Trophoblast cell (in vitro differentiated cells and primary cell): ENCODE measurements around the gene FOXP4.

ENCODE experiments used
- DNase-seq, 2 donors: peaks; one replicate each; pipeline ENCODE4 v3.0.0-alpha.2; 2016
- H2AFZ ChIP-seq: 2 replicates; pipeline ENCODE4 v1.6.1; 2013; ENCODE audit warnings: low read length, moderate library complexity, mild to moderate bottlenecking; ENCODE audit not compliant: insufficient read depth, poor library complexity
- H2AK5ac ChIP-seq: 2 replicates; pipeline ENCODE4 v1.6.1; 2013; ENCODE audit warnings: mild to moderate bottlenecking, low read length
- H2BK120ac ChIP-seq: 2 replicates; pipeline ENCODE4 v1.6.1; 2013; ENCODE audit warnings: low read length, mild to moderate bottlenecking, moderate library complexity; ENCODE audit not compliant: insufficient read depth, poor library complexity
- H2BK12ac ChIP-seq: 2 replicates; pipeline ENCODE4 v1.6.1; 2013; ENCODE audit warnings: mild to moderate bottlenecking, low read length, moderate library complexity
- H2BK5ac ChIP-seq: 2 replicates; pipeline ENCODE4 v1.6.1; 2013; ENCODE audit warnings: low read length, low read depth, moderate library complexity, mild to moderate bottlenecking; ENCODE audit not compliant: poor library complexity
- H3K14ac ChIP-seq: 2 replicates; pipeline ENCODE4 v1.6.1; 2013; ENCODE audit warnings: mild to moderate bottlenecking, low read length
- H3K18ac ChIP-seq: 2 replicates; pipeline ENCODE4 v1.6.1; 2013; ENCODE audit warnings: mild to moderate bottlenecking, low read length
- H3K23ac ChIP-seq: 2 replicates; pipeline ENCODE4 v1.6.1; 2013; ENCODE audit warnings: low read length
- H3K27ac ChIP-seq: 2 replicates; pipeline ENCODE4 v1.5.1; 2013; ENCODE audit warnings: low read depth, mild to moderate bottlenecking, inconsistent platforms, low read length, moderate library complexity
- H3K27me3 ChIP-seq: 2 replicates; pipeline ENCODE4 v1.6.1; 2013; ENCODE audit warnings: inconsistent platforms, mild to moderate bottlenecking, low read length, moderate library complexity; ENCODE audit not compliant: insufficient read depth
- H3K36me3 ChIP-seq, 2 experiments: 1 replicate in 1 of 2; 2 replicates in 1 of 2; pipeline ENCODE4 v1.6.1; 2013; ENCODE audit warnings: low read length in 2 of 2, mild to moderate bottlenecking in 2 of 2, moderate library complexity in 1 of 2; ENCODE audit not compliant: insufficient read depth in 2 of 2, control insufficient read depth in 1 of 2
- H3K4ac ChIP-seq: 2 replicates; pipeline ENCODE4 v1.6.1; 2013; ENCODE audit warnings: low read depth, mild to moderate bottlenecking, low read length, moderate library complexity
- H3K4me1 ChIP-seq, 2 experiments: 1 replicate in 1 of 2; 2 replicates in 1 of 2; pipeline ENCODE4 v1.6.1; 2013; ENCODE audit warnings: low read length in 2 of 2, mild to moderate bottlenecking in 2 of 2, moderate library complexity in 1 of 2; ENCODE audit not compliant: insufficient read depth in 2 of 2, control insufficient read depth in 1 of 2
- H3K4me2 ChIP-seq: 2 replicates; pipeline ENCODE4 v1.6.1; 2013; ENCODE audit warnings: inconsistent platforms, mild to moderate bottlenecking, low read length, moderate library complexity
- H3K4me3 ChIP-seq: 2 replicates; pipeline ENCODE4 v1.5.1; 2013; ENCODE audit warnings: mild to moderate bottlenecking, low read depth, low read length, inconsistent platforms
- H3K79me1 ChIP-seq: one replicate; pipeline ENCODE4 v1.6.1; 2013; ENCODE audit warnings: low read length
- H3K79me2 ChIP-seq: 2 replicates; pipeline ENCODE4 v1.6.1; 2013; ENCODE audit warnings: low read length, mild to moderate bottlenecking; ENCODE audit not compliant: control insufficient read depth, insufficient read depth, poor library complexity
- H3K9ac ChIP-seq: 2 replicates; pipeline ENCODE4 v1.6.1; 2013; ENCODE audit warnings: mild to moderate bottlenecking, low read length
- H3K9me3 ChIP-seq: 2 replicates; pipeline ENCODE4 v1.6.1; 2013; ENCODE audit warnings: low read depth, mild to moderate bottlenecking, control low read depth, inconsistent platforms, low read length; ENCODE audit not compliant: insufficient read depth
- H4K12ac ChIP-seq: 2 replicates; pipeline ENCODE4 v1.6.1; 2013; ENCODE audit warnings: low read depth, mild to moderate bottlenecking, low read length, moderate library complexity
- H4K8ac ChIP-seq: 2 replicates; pipeline ENCODE4 v1.6.1; 2013; ENCODE audit warnings: low read depth, mild to moderate bottlenecking, low read length, moderate library complexity
- H4K91ac ChIP-seq: one replicate; pipeline ENCODE4 v1.6.1; 2013; ENCODE audit warnings: low read depth, mild to moderate bottlenecking, low read length, moderate library complexity
- WGBS: extraction: QIAGEN DNeasy Blood & Tissue Kit; methylation state at CpG from one replicate; pipeline ENCODE4 v1.1.7; 2013; ENCODE audit warnings: missing lambda C conversion rate; ENCODE audit not compliant: insufficient read length, insufficient coverage; ENCODE audit errors: extremely low coverage; 5-methylcytosine and 5-hydroxymethylcytosine counted together

The FOXP4 gene

DNA sequence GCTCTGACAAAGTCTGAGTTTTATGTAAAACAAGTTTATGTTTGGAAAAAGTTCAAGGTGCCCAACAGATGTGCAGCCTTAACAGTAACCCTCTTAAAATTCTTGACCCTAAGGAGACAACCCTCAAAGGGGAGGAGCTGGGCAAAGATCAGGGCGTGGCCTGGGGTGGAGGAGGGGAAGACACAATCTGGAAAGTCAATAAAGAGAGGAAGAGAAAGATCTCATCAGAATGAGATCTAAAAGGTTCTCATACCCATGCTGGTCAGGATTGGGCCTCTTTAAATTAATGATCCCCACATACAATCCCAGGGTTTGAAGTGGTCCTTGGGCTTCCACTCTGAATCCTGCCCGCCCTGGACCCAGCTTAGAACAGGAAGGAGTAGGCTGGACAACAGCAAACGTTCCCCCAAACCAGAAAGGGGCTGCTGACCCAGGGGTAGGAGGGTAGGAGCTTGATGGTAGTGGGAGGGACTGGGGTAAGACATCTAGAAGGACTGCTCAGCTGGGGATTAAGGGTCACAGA, 33.0 kb downstream of the FOXP4 start:
- no CpG with 5 or more reads among the region's 3 CpGs for WGBS
- H2BK120ac ChIP-seq = no peak overlapping the region
- H2AFZ ChIP-seq = no peak overlapping the region
- H4K12ac ChIP-seq = no peak overlapping the region
- no peak overlapping the region for H3K9ac ChIP-seq
- DNase-seq = no peak
- H3K4me1 ChIP-seq = peaks cover 26 to 36% of the 10 kb centered on the region in 2 experiments
- no peak overlapping the region for H3K4ac ChIP-seq
- no peaks in the 10 kb centered on the region for H3K27me3 ChIP-seq
- peaks cover 6% of the 10 kb centered on the region for H3K79me1 ChIP-seq
- no peaks in the 10 kb centered on the region for H3K9me3 ChIP-seq
- no peak overlapping the region for H3K23ac ChIP-seq
- no peak overlapping the region for H3K27ac ChIP-seq
- no peak overlapping the region for H4K91ac ChIP-seq
- peaks cover 2% of the 10 kb centered on the region for H3K79me2 ChIP-seq
- no peak overlapping the region for H3K4me3 ChIP-seq
- peak overlapping the region; percentile 18 for H2BK5ac ChIP-seq
- no peaks in the 10 kb centered on the region for H3K36me3 ChIP-seq
- no peak overlapping the region for H2AK5ac ChIP-seq
- H3K18ac ChIP-seq = no peak overlapping the region
- no peak overlapping the region for H2BK12ac ChIP-seq
- H3K4me2 ChIP-seq = no peak overlapping the region
- no peak overlapping the region for H4K8ac ChIP-seq
- H3K14ac ChIP-seq = no peak overlapping the region

DNA sequence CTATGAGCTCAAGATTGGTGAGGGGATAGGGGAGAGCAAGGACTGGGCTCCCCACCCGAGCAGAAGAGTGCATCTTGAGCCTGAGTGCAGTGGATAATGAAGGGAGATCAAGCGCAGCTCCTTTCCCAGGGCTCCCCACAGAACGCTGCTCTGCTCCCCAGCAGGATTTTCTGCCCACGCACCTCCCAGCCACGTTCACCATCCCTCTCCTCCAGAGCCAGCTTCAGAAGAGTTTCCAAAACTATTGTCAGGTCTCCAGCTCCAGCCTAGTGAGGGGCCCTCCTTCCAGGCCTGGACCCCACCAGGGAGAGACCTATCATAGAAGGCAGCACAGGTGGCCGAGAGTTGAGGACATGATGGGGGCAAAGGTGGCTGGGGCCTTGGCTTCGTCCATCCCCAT, 34.5 kb downstream of the FOXP4 start:
- H3K9me3 ChIP-seq = no peaks in the 10 kb centered on the region
- H3K4me2 ChIP-seq = no peak overlapping the region
- no peaks in the 10 kb centered on the region for H3K36me3 ChIP-seq
- no peak overlapping the region for H3K4ac ChIP-seq
- no CpG with 5 or more reads among the region's 7 CpGs for WGBS
- no peaks in the 10 kb centered on the region for H3K27me3 ChIP-seq
- no peak overlapping the region for H2BK120ac ChIP-seq
- H3K9ac ChIP-seq = no peak overlapping the region
- peaks cover 6% of the 10 kb centered on the region for H3K79me1 ChIP-seq
- H2BK5ac ChIP-seq = no peak overlapping the region
- no peak overlapping the region for H3K4me3 ChIP-seq
- H2AFZ ChIP-seq = no peak overlapping the region
- H3K4me1 ChIP-seq = peaks cover 32 to 50% of the 10 kb centered on the region in 2 experiments
- no peak overlapping the region for H4K12ac ChIP-seq
- H3K27ac ChIP-seq = no peak overlapping the region
- no peak overlapping the region for H3K23ac ChIP-seq
- no peak overlapping the region for H2BK12ac ChIP-seq
- no peak for DNase-seq
- no peak overlapping the region for H4K91ac ChIP-seq
- H2AK5ac ChIP-seq = no peak overlapping the region
- H3K79me2 ChIP-seq = peaks cover 2% of the 10 kb centered on the region
- H4K8ac ChIP-seq = no peak overlapping the region
- no peak overlapping the region for H3K14ac ChIP-seq
- no peak overlapping the region for H3K18ac ChIP-seq

DNA sequence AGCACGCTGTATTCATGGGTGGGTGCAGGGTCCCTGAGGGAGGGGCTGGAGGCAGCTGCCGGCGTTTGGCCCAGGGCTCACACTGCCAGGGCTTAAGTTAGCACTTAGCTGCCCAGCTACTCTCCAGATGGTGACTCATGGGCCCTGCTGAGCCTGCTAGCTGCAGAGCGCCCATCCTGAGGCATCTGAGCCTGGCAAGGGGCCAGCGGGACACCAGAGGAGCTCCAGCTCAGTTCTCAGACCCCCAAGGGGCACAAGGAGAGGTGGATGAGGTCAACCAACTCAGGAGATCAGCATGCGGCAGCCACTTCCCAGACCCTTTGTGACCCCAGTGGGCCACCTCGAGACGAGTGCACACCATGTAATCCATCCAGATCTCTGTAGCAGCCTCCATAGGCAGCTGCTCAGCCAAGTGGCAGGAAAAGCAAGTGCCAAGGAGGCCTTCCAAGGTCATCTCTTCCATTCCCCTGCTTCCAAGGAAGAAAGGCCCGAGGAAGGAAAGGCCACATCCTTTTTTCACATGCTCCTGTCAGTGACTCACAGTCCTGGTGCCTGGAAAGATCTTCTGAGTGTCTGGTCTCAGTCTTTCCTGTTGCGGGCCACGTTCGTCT, 35.3 kb downstream of the FOXP4 start:
- Histone ChIP-seq H3K79me1 (peaks cover 6% of the 10 kb centered on the region), H3K14ac (no peak overlapping the region), H4K8ac (no peak overlapping the region), H2BK5ac (no peak overlapping the region), H4K12ac (no peak overlapping the region), H2AFZ (no peak overlapping the region), H3K4me3 (no peak overlapping the region), H3K4me1 (peaks cover 32 to 51% of the 10 kb centered on the region in 2 experiments), H3K18ac (no peak overlapping the region), H3K23ac (no peak overlapping the region), H3K27me3 (no peaks in the 10 kb centered on the region), H3K36me3 (no peaks in the 10 kb centered on the region), H3K79me2 (peaks cover 2% of the 10 kb centered on the region), H2BK12ac (no peak overlapping the region), H3K9ac (no peak overlapping the region), H3K27ac (no peak overlapping the region), H3K4ac (no peak overlapping the region), H3K4me2 (no peak overlapping the region), H2BK120ac (no peak overlapping the region), H2AK5ac (no peak overlapping the region), H4K91ac (no peak overlapping the region), H3K9me3 (no peaks in the 10 kb centered on the region)
- WGBS = no CpG with 5 or more reads among the region's 12 CpGs
- no peak for DNase-seq

DNA sequence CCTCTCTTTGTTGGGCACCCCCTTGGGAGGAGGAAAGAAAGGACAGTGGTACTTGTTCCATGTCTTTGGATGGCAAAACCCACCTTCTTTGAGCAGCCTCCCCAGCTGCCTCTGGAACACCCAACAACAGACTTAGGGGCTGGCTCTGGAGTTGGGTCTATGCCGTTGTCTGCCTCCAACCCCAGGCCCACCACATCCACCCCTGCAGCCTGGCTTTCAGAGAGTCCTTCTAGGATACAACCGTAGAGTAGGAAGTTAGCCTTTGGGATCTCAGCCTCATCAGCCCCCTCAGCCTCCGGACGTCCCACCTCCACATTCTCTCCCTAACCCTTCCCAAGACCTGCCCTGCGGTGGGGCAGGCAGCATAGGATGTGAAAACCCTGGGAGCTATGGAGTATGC, 36.4 kb downstream of the FOXP4 start:
- Histone ChIP-seq H3K36me3 (peaks cover 0 to 2% of the 10 kb centered on the region in 2 experiments), H2BK120ac (no peak overlapping the region), H3K27ac (no peak overlapping the region), H4K91ac (no peak overlapping the region), H3K18ac (no peak overlapping the region), H2BK5ac (no peak overlapping the region), H3K79me1 (peaks cover 6% of the 10 kb centered on the region), H3K9ac (no peak overlapping the region), H2BK12ac (no peak overlapping the region), H3K4ac (no peak overlapping the region), H3K79me2 (peaks cover 2% of the 10 kb centered on the region), H3K9me3 (peaks cover 3% of the 10 kb centered on the region), H3K23ac (no peak overlapping the region), H4K12ac (no peak overlapping the region), H3K4me2 (no peak overlapping the region), H4K8ac (no peak overlapping the region), H3K14ac (no peak overlapping the region), H3K27me3 (no peaks in the 10 kb centered on the region), H2AFZ (no peak overlapping the region), H3K4me3 (no peak overlapping the region), H3K4me1 (peaks cover 32 to 46% of the 10 kb centered on the region in 2 experiments), H2AK5ac (no peak overlapping the region)
- no CpG with 5 or more reads among the region's 5 CpGs for WGBS
- DNase-seq = no peak
